ENCODE measurements around the gene LTBP1.

Gene LTBP1

GRCh38 chr2:33273479-33273878 lies 326.7 kb downstream of the LTBP1 start:
- no peaks in the 10 kb centered on the region for H3K9me3 ChIP-seq (ENCODE audit: control insufficient read depth, insufficient read depth, low read length)
- H3K27me3 ChIP-seq (ENCODE audit: control insufficient read depth, low read length): no peaks in the 10 kb centered on the region
- no peak for TF ChIP-seq EZH2phosphoT487 (IDR thresholded peaks at IDR 0.05; ENCODE audit: borderline replicate concordance, low read length)
- no peak for TF ChIP-seq CTCF (IDR thresholded peaks at IDR 0.05; ENCODE audit: low read depth, low read length, poor library complexity, severe bottlenecking)
- peaks cover 69% of the 10 kb centered on the region for H3K36me3 ChIP-seq (ENCODE audit: control insufficient read depth, low read length)
- H3K9me2 ChIP-seq (replicated peaks; ENCODE audit: control insufficient read depth, low read length): no peaks in the 10 kb centered on the region
- H3K79me2 ChIP-seq (ENCODE audit: control insufficient read depth, low read length): no peaks in the 10 kb centered on the region
- no peak overlapping the region for H3K4me2 ChIP-seq (ENCODE audit: low read length)
- H3F3A ChIP-seq (ENCODE audit: control insufficient read depth, insufficient read depth): peaks cover 21% of the 10 kb centered on the region
- H3K27ac ChIP-seq (ENCODE audit: low read depth, low read length): no peak overlapping the region
- peaks cover 31% of the 10 kb centered on the region for H3K4me1 ChIP-seq (ENCODE audit: control insufficient read depth, low read length)
- H3K4me3 ChIP-seq (ENCODE audit: low read length): no peak overlapping the region
- H4K20me1 ChIP-seq (ENCODE audit: control insufficient read depth, insufficient read depth, low read depth, low read length): no peaks in the 10 kb centered on the region

GRCh38 chr2:33274524-33274923 lies 327.8 kb downstream of the LTBP1 start:
- H3K4me1 ChIP-seq (ENCODE audit: control insufficient read depth, low read length): peaks cover 31% of the 10 kb centered on the region
- no peaks in the 10 kb centered on the region for H3K27me3 ChIP-seq (ENCODE audit: control insufficient read depth, low read length)
- no peak overlapping the region for H3K4me3 ChIP-seq (ENCODE audit: low read length)
- no peak for TF ChIP-seq EZH2phosphoT487 (IDR thresholded peaks at IDR 0.05; ENCODE audit: borderline replicate concordance, low read length)
- no peak for TF ChIP-seq CTCF (IDR thresholded peaks at IDR 0.05; ENCODE audit: low read depth, low read length, poor library complexity, severe bottlenecking)
- H4K20me1 ChIP-seq (ENCODE audit: control insufficient read depth, insufficient read depth, low read depth, low read length): no peaks in the 10 kb centered on the region
- no peaks in the 10 kb centered on the region for H3K79me2 ChIP-seq (ENCODE audit: control insufficient read depth, low read length)
- H3K27ac ChIP-seq (ENCODE audit: low read depth, low read length): no peak overlapping the region
- no peaks in the 10 kb centered on the region for H3K9me3 ChIP-seq (ENCODE audit: control insufficient read depth, insufficient read depth, low read length)
- H3K4me2 ChIP-seq (ENCODE audit: low read length): no peak overlapping the region
- peaks cover 69% of the 10 kb centered on the region for H3K36me3 ChIP-seq (ENCODE audit: control insufficient read depth, low read length)
- H3K9me2 ChIP-seq (replicated peaks; ENCODE audit: control insufficient read depth, low read length): no peaks in the 10 kb centered on the region
- H3F3A ChIP-seq (ENCODE audit: control insufficient read depth, insufficient read depth): peaks cover 18% of the 10 kb centered on the region

- no peak overlapping the region for H3K27ac ChIP-seq (ENCODE audit: low read depth, low read length)
- no peak overlapping the region for H3K4me2 ChIP-seq (ENCODE audit: low read length)
- no peaks in the 10 kb centered on the region for H3K27me3 ChIP-seq (ENCODE audit: control insufficient read depth, low read length)
- no peak for TF ChIP-seq CTCF (IDR thresholded peaks at IDR 0.05; ENCODE audit: low read depth, low read length, poor library complexity, severe bottlenecking)
- no peak for TF ChIP-seq EZH2phosphoT487 (IDR thresholded peaks at IDR 0.05; ENCODE audit: borderline replicate concordance, low read length)
- H3K36me3 ChIP-seq (ENCODE audit: control insufficient read depth, low read length): peaks cover 79% of the 10 kb centered on the region
- peaks cover 26% of the 10 kb centered on the region for H3K4me1 ChIP-seq (ENCODE audit: control insufficient read depth, low read length)
- no peaks in the 10 kb centered on the region for H3K9me3 ChIP-seq (ENCODE audit: control insufficient read depth, insufficient read depth, low read length)
- H4K20me1 ChIP-seq (ENCODE audit: control insufficient read depth, insufficient read depth, low read depth, low read length): no peaks in the 10 kb centered on the region
- H3K4me3 ChIP-seq (ENCODE audit: low read length): no peak overlapping the region
- H3K9me2 ChIP-seq (replicated peaks; ENCODE audit: control insufficient read depth, low read length): no peaks in the 10 kb centered on the region
- H3F3A ChIP-seq (ENCODE audit: control insufficient read depth, insufficient read depth): peaks cover 14% of the 10 kb centered on the region
- no peaks in the 10 kb centered on the region for H3K79me2 ChIP-seq (ENCODE audit: control insufficient read depth, low read length)
Observed at GRCh38 chr2:33275689-33276444, 329.1 kb downstream of the LTBP1 start.

All from DOHH2 (cell line).